ENCODE data around the gene AEBP1. TPM values are rescaled to one million over a fixed set of nuclear protein-coding genes. Genes with fewer than 3 reads are reported as not detected.

The AEBP1 gene
- 100 to 1,000 TPM in 1 of 4 donors, 10 to 100 TPM in 3; 33.9 to 151 (median 89.0) TPM for total RNA-seq

GRCh38 chr7:44103923-44104859 is at the start of gene AEBP1:
AEBP1 (plus strand) TSS chr7:44104345; CDS start chr7:44104666, 321 bp downstream.
- H3K9me3 ChIP-seq, result no peaks in the 10 kb centered on the region
- DNase-seq, result peak; percentile 35
- 10% methylated on average over 33 of the region's 87 CpGs; no CpG with 5 or more reads in 1 of the 2 donors for WGBS, 2 donors (ENCODE audit: low coverage in 1 of 2)
- peak within 1 kb of the TSS; percentile 32 to 59 (median 51) for H3K4me3 ChIP-seq
- in situ Hi-C loops (cut with MboI; ENCODE audit: low pct_ligation_motif_present in 1 of 4, low pct_unique_long_range_greater_than_20kb in 1 of 4, low sequenced_read_pairs in 3 of 4), result no loop called here
- H3K4me1 ChIP-seq, result peaks cover 0 to 12% (median 2%) of the 10 kb centered on the region in 4 donors
- intact Hi-C loops (cut with DNase I; ENCODE audit: low total_unique reads), result no loop called here
- peak within 1 kb of the TSS; percentile 77 to 92 (median 86) for H3K27ac ChIP-seq
- H3K27me3 ChIP-seq, result peaks cover 26% of the 10 kb centered on the region
- TF ChIP-seq EP300 (IDR thresholded peaks at IDR 0.05; ENCODE audit: low read depth) (no peak), POLR2AphosphoS5 (IDR thresholded peaks at IDR 0.05) (peak in 1 of 3 donors; percentile 37)
- no peaks in the 10 kb centered on the region for H3K36me3 ChIP-seq

- peak; percentile 6 for DNase-seq
- intact Hi-C loops (cut with DNase I; ENCODE audit: low total_unique reads), result no loop called here
- no peaks in the 10 kb centered on the region for H3K9me3 ChIP-seq
- peaks cover 0 to 69% (median 38%) of the 10 kb centered on the region in 4 donors for H3K36me3 ChIP-seq
- H3K27ac ChIP-seq, result no peak overlapping the region
- H3K4me1 ChIP-seq, result no peaks in the 10 kb centered on the region
- TF ChIP-seq POLR2A (IDR thresholded peaks at IDR 0.05) (no peak), CTCF (IDR thresholded peaks at IDR 0.05) (no peak), POLR2AphosphoS5 (IDR thresholded peaks at IDR 0.05) (no peak), EP300 (IDR thresholded peaks at IDR 0.05; ENCODE audit: low read depth) (no peak)
- H3K27me3 ChIP-seq, result no peaks in the 10 kb centered on the region
- in situ Hi-C loops (cut with MboI; ENCODE audit: low pct_ligation_motif_present in 1 of 4, low pct_unique_long_range_greater_than_20kb in 1 of 4, low sequenced_read_pairs in 3 of 4), result no loop called here
- WGBS, 2 donors (ENCODE audit: low coverage in 1 of 2), result 92% methylated on average over 7 of the region's 7 CpGs; no CpG with 5 or more reads in 1 of the 2 donors
- H3K4me3 ChIP-seq, result no peak overlapping the region
Measured at GRCh38 chr7:44056681-44057080, 47.5 kb upstream of the AEBP1 start.

GRCh38 chr7:44057181-44057848 is 46.8 kb upstream of the AEBP1 start:
- no peak for TF ChIP-seq EP300 (IDR thresholded peaks at IDR 0.05; ENCODE audit: low read depth)
- no peak for TF ChIP-seq CTCF (IDR thresholded peaks at IDR 0.05)
- no peak for TF ChIP-seq POLR2AphosphoS5 (IDR thresholded peaks at IDR 0.05)
- TF ChIP-seq POLR2A (IDR thresholded peaks at IDR 0.05), result no peak
- intact Hi-C loops (cut with DNase I; ENCODE audit: low total_unique reads) (no loop called here), in situ Hi-C loops (cut with MboI; ENCODE audit: low pct_ligation_motif_present in 1 of 4, low pct_unique_long_range_greater_than_20kb in 1 of 4, low sequenced_read_pairs in 3 of 4) (no loop called here)
- Histone ChIP-seq H3K27ac (no peak overlapping the region), H3K27me3 (no peaks in the 10 kb centered on the region), H3K4me1 (no peaks in the 10 kb centered on the region), H3K9me3 (no peaks in the 10 kb centered on the region), H3K36me3 (peaks cover 0 to 66% (median 36%) of the 10 kb centered on the region in 4 donors), H3K4me3 (no peak overlapping the region)
- 95 to 100% methylated on average over 1 to 11 of the region's 11 CpGs for WGBS, 2 donors (ENCODE audit: low coverage in 1 of 2)
- no peak for DNase-seq

- H3K27ac ChIP-seq, result no peak overlapping the region
- in situ Hi-C loops (cut with MboI; ENCODE audit: low pct_ligation_motif_present in 1 of 4, low pct_unique_long_range_greater_than_20kb in 1 of 4, low sequenced_read_pairs in 3 of 4), result no loop called here
- 88% methylated on average over 30 of the region's 30 CpGs; no CpG with 5 or more reads in 1 of the 2 donors for WGBS, 2 donors (ENCODE audit: low coverage in 1 of 2)
- H3K27me3 ChIP-seq, result no peaks in the 10 kb centered on the region
- H3K4me3 ChIP-seq, result no peak overlapping the region
- intact Hi-C loops (cut with DNase I; ENCODE audit: low total_unique reads), result no loop called here
- no peaks in the 10 kb centered on the region for H3K9me3 ChIP-seq
- peak; percentile 7 for DNase-seq
- no peaks in the 10 kb centered on the region for H3K4me1 ChIP-seq
- no peak for TF ChIP-seq EP300 (IDR thresholded peaks at IDR 0.05; ENCODE audit: low read depth)
- TF ChIP-seq POLR2AphosphoS5 (IDR thresholded peaks at IDR 0.05), result no peak
- no peak for TF ChIP-seq POLR2A (IDR thresholded peaks at IDR 0.05)
- TF ChIP-seq CTCF (IDR thresholded peaks at IDR 0.05), result no peak
- peaks cover 0 to 61% (median 32%) of the 10 kb centered on the region in 4 donors for H3K36me3 ChIP-seq
Measured at GRCh38 chr7:44057849-44058758, 46.0 kb upstream of the AEBP1 start.
